ENCODE results near the gene SLC25A19. TPM values are rescaled to one million over a fixed set of nuclear protein-coding genes. Genes with fewer than 3 reads are reported as not detected.

SLC25A19 gene
- total and polyA plus RNA-seq, 2 experiments from 2014 or later: 17.9 to 22.4 TPM

DNA sequence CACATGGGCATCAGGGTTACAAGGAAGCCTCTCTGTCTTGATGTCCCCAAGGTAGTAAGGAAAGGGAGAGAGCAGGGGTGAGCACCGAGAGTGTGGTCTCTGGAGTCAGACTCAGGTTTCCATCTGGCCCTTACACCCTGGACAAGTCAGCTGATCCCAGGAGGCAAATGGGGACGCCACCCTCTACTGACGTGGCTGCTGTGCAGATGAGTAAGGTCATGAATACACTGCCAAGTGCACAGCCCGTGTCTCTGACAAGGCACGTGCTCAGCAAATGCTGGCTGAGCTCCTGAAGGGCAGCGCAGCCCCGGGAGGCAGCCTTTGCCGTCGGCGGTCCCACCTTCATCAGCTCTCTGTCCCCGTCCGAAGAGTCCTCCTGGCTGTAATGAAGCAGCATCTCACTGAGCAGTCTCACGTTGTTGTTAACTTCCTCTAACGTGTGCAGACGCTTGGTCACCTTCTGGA is 47.2 kb downstream of the SLC25A19 start:
- no peaks in the 10 kb centered on the region for H3K27me3 ChIP-seq (ENCODE audit: insufficient read depth)
- no peaks in the 10 kb centered on the region for H3K9me3 Mint-ChIP-seq
- peaks cover 2% of the 10 kb centered on the region; the same call in 1 of the 2 replicates for H3K79me2 ChIP-seq (replicated peaks; ENCODE audit: insufficient read depth)
- DNase-seq (ENCODE audit: low spot score) (no peak), ATAC-seq (no peak)
- H3K4me1 Mint-ChIP-seq: peaks cover 10% of the 10 kb centered on the region; the same call in 2 of the 3 replicates
- no peak overlapping the region for H3K4me3 ChIP-seq
- peaks cover 19% of the 10 kb centered on the region for H3K27me3 Mint-ChIP-seq (ENCODE audit: insufficient read depth, low read depth, poor library complexity)
- H3K4me2 ChIP-seq: no peak overlapping the region
- H3K27ac Mint-ChIP-seq: no peak overlapping the region
- peaks cover 26% of the 10 kb centered on the region for H3F3A ChIP-seq (replicated peaks; ENCODE audit: low read depth)
- H3K27ac ChIP-seq (ENCODE audit: low read depth): no peak overlapping the region
- no peaks in the 10 kb centered on the region for H3K9me2 ChIP-seq (ENCODE audit: insufficient read depth)
- H3K4me1 ChIP-seq (ENCODE audit: insufficient read depth): no peaks in the 10 kb centered on the region
- no peak overlapping the region for H3K4me3 Mint-ChIP-seq
- H3K36me3 Mint-ChIP-seq (ENCODE audit: low read depth): peaks cover 73% of the 10 kb centered on the region
- peaks cover 4% of the 10 kb centered on the region; the same call in 1 of the 2 replicates for H4K20me1 ChIP-seq (replicated peaks; ENCODE audit: insufficient read depth)
- H3K36me3 ChIP-seq (ENCODE audit: insufficient read depth): peaks cover 11% of the 10 kb centered on the region; the same call in 1 of the 2 replicates
- TF ChIP-seq, protein P1, sequence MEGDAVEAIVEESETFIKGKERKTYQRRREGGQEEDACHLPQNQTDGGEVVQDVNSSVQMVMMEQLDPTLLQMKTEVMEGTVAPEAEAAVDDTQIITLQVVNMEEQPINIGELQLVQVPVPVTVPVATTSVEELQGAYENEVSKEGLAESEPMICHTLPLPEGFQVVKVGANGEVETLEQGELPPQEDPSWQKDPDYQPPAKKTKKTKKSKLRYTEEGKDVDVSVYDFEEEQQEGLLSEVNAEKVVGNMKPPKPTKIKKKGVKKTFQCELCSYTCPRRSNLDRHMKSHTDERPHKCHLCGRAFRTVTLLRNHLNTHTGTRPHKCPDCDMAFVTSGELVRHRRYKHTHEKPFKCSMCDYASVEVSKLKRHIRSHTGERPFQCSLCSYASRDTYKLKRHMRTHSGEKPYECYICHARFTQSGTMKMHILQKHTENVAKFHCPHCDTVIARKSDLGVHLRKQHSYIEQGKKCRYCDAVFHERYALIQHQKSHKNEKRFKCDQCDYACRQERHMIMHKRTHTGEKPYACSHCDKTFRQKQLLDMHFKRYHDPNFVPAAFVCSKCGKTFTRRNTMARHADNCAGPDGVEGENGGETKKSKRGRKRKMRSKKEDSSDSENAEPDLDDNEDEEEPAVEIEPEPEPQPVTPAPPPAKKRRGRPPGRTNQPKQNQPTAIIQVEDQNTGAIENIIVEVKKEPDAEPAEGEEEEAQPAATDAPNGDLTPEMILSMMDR (conservative IDR thresholded peaks at IDR 0.05; ENCODE audit: low read depth in 2 of 2): no peak
- TF ChIP-seq ZNF114 (CRISPR knock-in tag; IDR thresholded peaks at IDR 0.05): no peak
- TF ChIP-seq, protein P2, sequence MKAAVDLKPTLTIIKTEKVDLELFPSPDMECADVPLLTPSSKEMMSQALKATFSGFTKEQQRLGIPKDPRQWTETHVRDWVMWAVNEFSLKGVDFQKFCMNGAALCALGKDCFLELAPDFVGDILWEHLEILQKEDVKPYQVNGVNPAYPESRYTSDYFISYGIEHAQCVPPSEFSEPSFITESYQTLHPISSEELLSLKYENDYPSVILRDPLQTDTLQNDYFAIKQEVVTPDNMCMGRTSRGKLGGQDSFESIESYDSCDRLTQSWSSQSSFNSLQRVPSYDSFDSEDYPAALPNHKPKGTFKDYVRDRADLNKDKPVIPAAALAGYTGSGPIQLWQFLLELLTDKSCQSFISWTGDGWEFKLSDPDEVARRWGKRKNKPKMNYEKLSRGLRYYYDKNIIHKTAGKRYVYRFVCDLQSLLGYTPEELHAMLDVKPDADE (IDR thresholded peaks at IDR 0.05): no peak
- no peak for TF ChIP-seq ZNF331 (CRISPR knock-in tag; IDR thresholded peaks at IDR 0.05; ENCODE audit: low read depth)
- TF ChIP-seq STAT1 (IDR thresholded peaks at IDR 0.05; ENCODE audit: unreplicated experiment): no peak
- no peak overlapping the region for H2AFZ ChIP-seq

DNA sequence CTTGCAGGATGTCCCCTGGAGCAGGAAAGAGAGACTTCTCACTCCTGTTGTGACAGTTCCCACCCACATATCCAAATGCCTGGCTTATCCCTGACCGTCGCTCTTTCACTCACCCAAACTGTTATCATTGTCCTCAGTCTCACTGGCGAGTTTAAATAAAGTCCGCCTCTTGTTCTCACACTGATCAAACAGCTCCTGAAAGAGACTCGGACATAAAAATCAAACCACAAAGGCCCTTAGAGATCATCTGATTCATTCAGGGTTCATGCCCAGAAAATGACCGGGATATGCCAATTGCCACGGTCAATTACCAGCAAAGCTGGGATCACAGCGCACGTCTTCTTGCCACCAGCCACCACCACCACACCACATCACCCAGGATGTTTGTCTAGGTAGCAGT is 47.7 kb downstream of the SLC25A19 start:
- Mint-ChIP-seq H3K27ac (no peak overlapping the region; the same call in 1 of the 2 replicates), H3K9me3 (no peaks in the 10 kb centered on the region), H3K36me3 (ENCODE audit: low read depth) (peaks cover 78% of the 10 kb centered on the region), H3K4me3 (no peak overlapping the region), H3K4me1 (peaks cover 10% of the 10 kb centered on the region; the same call in 2 of the 3 replicates), H3K27me3 (ENCODE audit: insufficient read depth, low read depth, poor library complexity) (peaks cover 22% of the 10 kb centered on the region)
- DNase-seq (ENCODE audit: low spot score) (no peak), ATAC-seq (no peak)
- Histone ChIP-seq H2AFZ (no peak overlapping the region), H3F3A (replicated peaks; ENCODE audit: low read depth) (peaks cover 26% of the 10 kb centered on the region), H3K79me2 (replicated peaks; ENCODE audit: insufficient read depth) (no peaks in the 10 kb centered on the region), H3K27ac (ENCODE audit: low read depth) (no peak overlapping the region), H3K4me2 (no peak overlapping the region), H3K9me2 (ENCODE audit: insufficient read depth) (no peaks in the 10 kb centered on the region), H3K27me3 (ENCODE audit: insufficient read depth) (no peaks in the 10 kb centered on the region), H3K36me3 (ENCODE audit: insufficient read depth) (peaks cover 14% of the 10 kb centered on the region; the same call in 1 of the 2 replicates), H4K20me1 (replicated peaks; ENCODE audit: insufficient read depth) (peaks cover 4% of the 10 kb centered on the region; the same call in 1 of the 2 replicates), H3K4me1 (ENCODE audit: insufficient read depth) (no peaks in the 10 kb centered on the region), H3K4me3 (no peak overlapping the region)
- TF ChIP-seq, protein P1 (conservative IDR thresholded peaks at IDR 0.05; ENCODE audit: low read depth in 2 of 2): no peak
- TF ChIP-seq, protein P3, sequence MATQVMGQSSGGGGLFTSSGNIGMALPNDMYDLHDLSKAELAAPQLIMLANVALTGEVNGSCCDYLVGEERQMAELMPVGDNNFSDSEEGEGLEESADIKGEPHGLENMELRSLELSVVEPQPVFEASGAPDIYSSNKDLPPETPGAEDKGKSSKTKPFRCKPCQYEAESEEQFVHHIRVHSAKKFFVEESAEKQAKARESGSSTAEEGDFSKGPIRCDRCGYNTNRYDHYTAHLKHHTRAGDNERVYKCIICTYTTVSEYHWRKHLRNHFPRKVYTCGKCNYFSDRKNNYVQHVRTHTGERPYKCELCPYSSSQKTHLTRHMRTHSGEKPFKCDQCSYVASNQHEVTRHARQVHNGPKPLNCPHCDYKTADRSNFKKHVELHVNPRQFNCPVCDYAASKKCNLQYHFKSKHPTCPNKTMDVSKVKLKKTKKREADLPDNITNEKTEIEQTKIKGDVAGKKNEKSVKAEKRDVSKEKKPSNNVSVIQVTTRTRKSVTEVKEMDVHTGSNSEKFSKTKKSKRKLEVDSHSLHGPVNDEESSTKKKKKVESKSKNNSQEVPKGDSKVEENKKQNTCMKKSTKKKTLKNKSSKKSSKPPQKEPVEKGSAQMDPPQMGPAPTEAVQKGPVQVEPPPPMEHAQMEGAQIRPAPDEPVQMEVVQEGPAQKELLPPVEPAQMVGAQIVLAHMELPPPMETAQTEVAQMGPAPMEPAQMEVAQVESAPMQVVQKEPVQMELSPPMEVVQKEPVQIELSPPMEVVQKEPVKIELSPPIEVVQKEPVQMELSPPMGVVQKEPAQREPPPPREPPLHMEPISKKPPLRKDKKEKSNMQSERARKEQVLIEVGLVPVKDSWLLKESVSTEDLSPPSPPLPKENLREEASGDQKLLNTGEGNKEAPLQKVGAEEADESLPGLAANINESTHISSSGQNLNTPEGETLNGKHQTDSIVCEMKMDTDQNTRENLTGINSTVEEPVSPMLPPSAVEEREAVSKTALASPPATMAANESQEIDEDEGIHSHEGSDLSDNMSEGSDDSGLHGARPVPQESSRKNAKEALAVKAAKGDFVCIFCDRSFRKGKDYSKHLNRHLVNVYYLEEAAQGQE (IDR thresholded peaks at IDR 0.05; ENCODE audit: unreplicated experiment): no peak

All from GM23338 (cell line).